NCI-H1436 (cell line): Measurements from ENCODE around the gene VAPB.

Source experiments
- DNase-seq: peaks from one replicate; lab custom pipeline; 2025; lab: John Stamatoyannopoulos, UW

Gene VAPB

GRCh38 chr20:58461899-58462298, 72.9 kb downstream of the VAPB start:
- no peak for DNase-seq

- DNase-seq, result no peak
These were observed 74.2 kb downstream of the VAPB start for GRCh38 chr20:58463256-58463655.

- no peak for DNase-seq
These were observed 75.8 kb downstream of the VAPB start for GRCh38 chr20:58464838-58465237.

GRCh38 chr20:58466095-58466708, 77.2 kb downstream of the VAPB start:
- no peak for DNase-seq

GRCh38 chr20:58466729-58467571, 77.9 kb downstream of the VAPB start:
- DNase-seq, result no peak

- no peak for DNase-seq
These were observed 78.8 kb downstream of the VAPB start for GRCh38 chr20:58467572-58468527.

- no peak for DNase-seq
These were observed 80.6 kb downstream of the VAPB start for GRCh38 chr20:58469616-58470015.

- no peak for DNase-seq
These were observed 81.5 kb downstream of the VAPB start for GRCh38 chr20:58470336-58471192.

GRCh38 chr20:58471193-58472164, 82.5 kb downstream of the VAPB start:
- DNase-seq, result no peak

GRCh38 chr20:58472273-58473018, 83.4 kb downstream of the VAPB start:
- no peak for DNase-seq

- DNase-seq, result no peak
These were observed 84.7 kb downstream of the VAPB start for GRCh38 chr20:58473453-58474425.

GRCh38 chr20:58475466-58475865, 86.4 kb downstream of the VAPB start:
- DNase-seq, result no peak

- no peak for DNase-seq
These were observed 89.2 kb downstream of the VAPB start for GRCh38 chr20:58478141-58478805.

- DNase-seq, result no peak
These were observed 90.9 kb downstream of the VAPB start for GRCh38 chr20:58479726-58480440.

GRCh38 chr20:58480551-58481336, 91.7 kb downstream of the VAPB start:
- no peak for DNase-seq

- no peak for DNase-seq
These were observed 92.5 kb downstream of the VAPB start for GRCh38 chr20:58481481-58482021.
